Measurements from ENCODE around the gene TNP1. TPM values are rescaled to one million over a fixed set of nuclear protein-coding genes. Genes with fewer than 3 reads are reported as not detected.

TNP1 gene
- total and polyA plus RNA-seq, 2 experiments from 2014 or later: not detected

GRCh38 chr2:216833061-216833460 lies 26.8 kb downstream of the TNP1 start:
- no peaks in the 10 kb centered on the region for H3K36me3 Mint-ChIP-seq (ENCODE audit: low read depth)
- H3K4me3 Mint-ChIP-seq: no peak overlapping the region
- Histone ChIP-seq H2AFZ (no peak overlapping the region), H3K79me2 (replicated peaks; ENCODE audit: insufficient read depth) (no peaks in the 10 kb centered on the region), H3K4me3 (no peak overlapping the region), H3F3A (replicated peaks; ENCODE audit: low read depth) (no peaks in the 10 kb centered on the region), H3K27me3 (ENCODE audit: insufficient read depth) (no peaks in the 10 kb centered on the region), H3K36me3 (ENCODE audit: insufficient read depth) (no peaks in the 10 kb centered on the region), H4K20me1 (replicated peaks; ENCODE audit: insufficient read depth) (no peaks in the 10 kb centered on the region), H3K4me2 (no peak overlapping the region), H3K9me2 (ENCODE audit: insufficient read depth) (0 out of 2 replicates have a peak, but pooled peaks cover 5% of the 10 kb centered on the region), H3K27ac (ENCODE audit: low read depth) (no peak overlapping the region), H3K4me1 (ENCODE audit: insufficient read depth) (no peaks in the 10 kb centered on the region)
- no peaks in the 10 kb centered on the region for H3K4me1 Mint-ChIP-seq
- ATAC-seq: no peak
- no peaks in the 10 kb centered on the region for H3K9me3 Mint-ChIP-seq
- peaks cover 4% of the 10 kb centered on the region for H3K27me3 Mint-ChIP-seq (ENCODE audit: insufficient read depth, low read depth, poor library complexity)
- H3K27ac Mint-ChIP-seq: no peak overlapping the region
- DNase-seq (ENCODE audit: low spot score): no peak
- TF ChIP-seq POLR2AphosphoS5 (IDR thresholded peaks at IDR 0.05; ENCODE audit: low read depth) (no peak), NANOG (IDR thresholded peaks at IDR 0.05; ENCODE audit: borderline replicate concordance) (no peak), ETS1 (IDR thresholded peaks at IDR 0.05) (no peak), ZNF331 (CRISPR knock-in tag; IDR thresholded peaks at IDR 0.05; ENCODE audit: low read depth) (no peak), REST (IDR thresholded peaks at IDR 0.05; ENCODE audit: unreplicated experiment) (no peak), CREB1 (CRISPR knock-in tag; IDR thresholded peaks at IDR 0.05; ENCODE audit: low read depth) (no peak)

GRCh38 chr2:216830346-216830745 lies 29.5 kb downstream of the TNP1 start:
- H3K36me3 Mint-ChIP-seq (ENCODE audit: low read depth): no peaks in the 10 kb centered on the region
- H3K27me3 Mint-ChIP-seq (ENCODE audit: insufficient read depth, low read depth, poor library complexity): peaks cover 4% of the 10 kb centered on the region
- H3K9me3 Mint-ChIP-seq: no peaks in the 10 kb centered on the region
- Histone ChIP-seq H3K79me2 (replicated peaks; ENCODE audit: insufficient read depth) (no peaks in the 10 kb centered on the region), H3K4me1 (ENCODE audit: insufficient read depth) (no peaks in the 10 kb centered on the region), H3K4me3 (no peak overlapping the region), H2AFZ (peak overlapping the region; percentile 18; the same call in 1 of the 2 replicates), H3F3A (replicated peaks; ENCODE audit: low read depth) (no peaks in the 10 kb centered on the region), H3K27me3 (ENCODE audit: insufficient read depth) (no peaks in the 10 kb centered on the region), H3K9me2 (ENCODE audit: insufficient read depth) (no peaks in the 10 kb centered on the region), H3K27ac (ENCODE audit: low read depth) (no peak overlapping the region), H4K20me1 (replicated peaks; ENCODE audit: insufficient read depth) (no peaks in the 10 kb centered on the region), H3K36me3 (ENCODE audit: insufficient read depth) (no peaks in the 10 kb centered on the region), H3K4me2 (no peak overlapping the region)
- ATAC-seq (no peak), DNase-seq (ENCODE audit: low spot score) (no peak)
- H3K4me1 Mint-ChIP-seq: peaks cover 7% of the 10 kb centered on the region; the same call in 2 of the 3 replicates
- H3K4me3 Mint-ChIP-seq: no peak overlapping the region
- no peak overlapping the region for H3K27ac Mint-ChIP-seq
- no peak for TF ChIP-seq ZNF114 (CRISPR knock-in tag; IDR thresholded peaks at IDR 0.05)
- TF ChIP-seq JUNB (IDR thresholded peaks at IDR 0.05; ENCODE audit: unreplicated experiment): no peak
- no peak for TF ChIP-seq POLR2AphosphoS5 (IDR thresholded peaks at IDR 0.05; ENCODE audit: low read depth)
- no peak for TF ChIP-seq CTCF (conservative IDR thresholded peaks at IDR 0.05; ENCODE audit: low read depth in 2 of 2)
- TF ChIP-seq STAT1 (IDR thresholded peaks at IDR 0.05; ENCODE audit: unreplicated experiment): no peak
- TF ChIP-seq EZH2 (IDR thresholded peaks at IDR 0.05; ENCODE audit: low read depth, unreplicated experiment): no peak
- TF ChIP-seq CREB1 (CRISPR knock-in tag; IDR thresholded peaks at IDR 0.05; ENCODE audit: low read depth): no peak
